Glomerular endothelial cell (primary cell): ENCODE measurements around the gene MGAT5. TPM values are rescaled to one million over a fixed set of nuclear protein-coding genes. Genes with fewer than 3 reads are reported as not detected.

ENCODE experiments used
- DNase-seq: peaks from one replicate; pipeline ENCODE4 v3.0.0-alpha.2; 2011; ENCODE audit warnings: low read depth, low spot score; ENCODE audit errors: extremely low read depth
- total RNA-seq: library from RNA; depleted of rRNA; stranded (reverse); fragments of >200 nt; gene quantifications from 2 replicates; pipeline ENCODE4 v1.2.3, GENCODE V29; 2015

MGAT5 gene
- total RNA-seq, 1 donor from 2014 or later, result 75.1 TPM

GRCh38 chr2:134252092-134252750 lies 1.7 kb upstream of the MGAT5 start:
- no peak for DNase-seq

- no peak for DNase-seq
Observed at GRCh38 chr2:134253117-134253704, 661 bp upstream of the MGAT5 start.

- no peak for DNase-seq
Observed at GRCh38 chr2:134254824-134255223, 952 bp downstream of the MGAT5 start.

GRCh38 chr2:134256956-134257355 lies 3.1 kb downstream of the MGAT5 start:
- no peak for DNase-seq

- no peak for DNase-seq
Observed at GRCh38 chr2:134257509-134257908, 3.6 kb downstream of the MGAT5 start.

- no peak for DNase-seq
Observed at GRCh38 chr2:134257965-134258683, 4.3 kb downstream of the MGAT5 start.

GRCh38 chr2:134258684-134259388 lies 5.0 kb downstream of the MGAT5 start:
- DNase-seq, result no peak

- no peak for DNase-seq
Observed at GRCh38 chr2:134259571-134259970, 5.7 kb downstream of the MGAT5 start.

GRCh38 chr2:134259994-134260393 lies 6.1 kb downstream of the MGAT5 start:
- no peak for DNase-seq

GRCh38 chr2:134260713-134261112 lies 6.8 kb downstream of the MGAT5 start:
- DNase-seq, result no peak

GRCh38 chr2:134261398-134262131 lies 7.7 kb downstream of the MGAT5 start:
- peak; percentile 20 for DNase-seq

- DNase-seq, result no peak
Observed at GRCh38 chr2:134262684-134263083, 8.8 kb downstream of the MGAT5 start.

GRCh38 chr2:134268265-134268664 lies 14.4 kb downstream of the MGAT5 start:
- no peak for DNase-seq

- no peak for DNase-seq
Observed at GRCh38 chr2:134269230-134269629, 15.4 kb downstream of the MGAT5 start.

GRCh38 chr2:134269972-134270735 lies 16.3 kb downstream of the MGAT5 start:
- DNase-seq, result no peak

- DNase-seq, result no peak
Observed at GRCh38 chr2:134271758-134272157, 17.9 kb downstream of the MGAT5 start.

GRCh38 chr2:134272806-134273205 lies 18.9 kb downstream of the MGAT5 start:
- no peak for DNase-seq

- no peak for DNase-seq
Observed at GRCh38 chr2:134273256-134273983, 19.5 kb downstream of the MGAT5 start.

GRCh38 chr2:134274121-134274520 lies 20.2 kb downstream of the MGAT5 start:
- no peak for DNase-seq
